ENCODE results near the gene AFG1L.
"Not testable (repeated sequence)": the region's sequence is repeated elsewhere in the genome, so short reads cannot be mapped to it uniquely, and the experiment has no call there.

The AFG1L gene

DNA sequence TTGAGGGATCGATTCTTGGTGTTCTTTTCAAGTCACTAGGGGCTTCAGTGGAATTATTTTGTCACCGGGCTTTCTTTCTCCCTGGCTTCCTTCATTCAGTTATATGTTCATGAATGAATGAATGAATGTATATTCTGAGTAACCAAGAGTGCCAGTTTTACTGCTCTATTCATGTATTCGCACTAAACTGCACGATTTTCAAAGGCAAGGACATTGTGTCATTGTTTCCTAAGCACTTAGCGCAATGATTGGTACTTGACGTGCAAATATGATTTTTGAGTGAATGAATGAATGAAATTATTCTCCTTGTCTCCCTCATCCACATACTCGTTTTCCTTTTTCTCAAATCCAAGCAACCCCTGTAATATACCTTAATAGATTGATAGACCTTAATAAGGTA, 822 bp downstream of the AFG1L start:
- H3K36me3 ChIP-seq (ENCODE audit: insufficient read depth, low read length): no peaks in the 10 kb centered on the region
- peak overlapping the region; percentile 89 for H2AFZ ChIP-seq (ENCODE audit: low read depth, low read length)
- no peaks in the 10 kb centered on the region for H3K27me3 ChIP-seq (ENCODE audit: insufficient read depth, low read length)
- H3K4me3 ChIP-seq (ENCODE audit: low read length): peak overlapping the region; percentile 90
- H3K4me1 ChIP-seq (ENCODE audit: insufficient read depth, low read length): peaks cover 12% of the 10 kb centered on the region
- no peaks in the 10 kb centered on the region for H3K9me3 ChIP-seq (ENCODE audit: low read length)

DNA sequence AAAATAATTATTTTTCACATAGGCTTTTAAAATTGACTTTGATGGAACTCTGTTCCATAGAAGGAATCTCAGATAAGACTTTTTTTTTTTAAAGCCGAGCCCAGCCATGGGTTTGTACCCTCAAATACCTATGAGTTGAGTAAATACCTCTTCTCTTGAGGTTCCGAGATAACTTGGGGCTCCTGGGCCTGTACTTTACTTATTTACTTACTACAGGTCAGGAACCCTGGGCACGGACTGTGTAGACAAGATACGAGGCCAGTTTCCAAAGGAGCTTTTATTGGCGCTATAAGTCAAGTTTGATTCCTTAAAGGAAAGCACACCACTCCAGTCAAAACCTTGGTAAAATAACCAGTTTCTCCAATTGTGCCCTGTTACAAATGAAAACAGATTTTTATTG, 7.5 kb downstream of the AFG1L start:
- H3K27me3 ChIP-seq (ENCODE audit: insufficient read depth, low read length): no peaks in the 10 kb centered on the region
- H3K9me3 ChIP-seq (ENCODE audit: low read length): no peaks in the 10 kb centered on the region
- no peaks in the 10 kb centered on the region for H3K36me3 ChIP-seq (ENCODE audit: insufficient read depth, low read length)
- H2AFZ ChIP-seq (ENCODE audit: low read depth, low read length): no peak overlapping the region
- no peak overlapping the region for H3K4me3 ChIP-seq (ENCODE audit: low read length)
- H3K4me1 ChIP-seq (ENCODE audit: insufficient read depth, low read length): peaks cover 5% of the 10 kb centered on the region

DNA sequence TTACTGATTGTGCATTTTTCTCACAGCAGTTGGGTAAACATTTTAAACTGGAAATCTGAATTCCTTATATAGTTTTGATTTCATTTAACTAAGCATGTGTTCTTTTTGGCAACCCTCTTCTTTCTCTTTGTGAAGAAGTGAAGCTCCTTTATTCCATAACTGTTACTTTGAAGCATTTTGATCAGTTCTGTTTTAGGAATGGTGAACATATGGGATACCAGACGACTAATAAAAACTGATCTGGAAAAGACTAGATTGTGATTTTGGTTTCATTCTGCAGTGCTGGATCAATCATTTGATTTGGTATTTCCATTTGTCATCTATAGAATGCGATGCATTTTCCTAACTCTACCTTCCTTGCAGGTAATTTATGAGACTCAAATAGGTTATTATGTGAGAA, 9.8 kb downstream of the AFG1L start:
- no peaks in the 10 kb centered on the region for H3K9me3 ChIP-seq (ENCODE audit: low read length)
- H3K4me1 ChIP-seq (ENCODE audit: insufficient read depth, low read length): peaks cover 2% of the 10 kb centered on the region
- H3K36me3 ChIP-seq (ENCODE audit: insufficient read depth, low read length): no peaks in the 10 kb centered on the region
- no peaks in the 10 kb centered on the region for H3K27me3 ChIP-seq (ENCODE audit: insufficient read depth, low read length)
- no peak overlapping the region for H3K4me3 ChIP-seq (ENCODE audit: low read length)
- H2AFZ ChIP-seq (ENCODE audit: low read depth, low read length): no peak overlapping the region

DNA sequence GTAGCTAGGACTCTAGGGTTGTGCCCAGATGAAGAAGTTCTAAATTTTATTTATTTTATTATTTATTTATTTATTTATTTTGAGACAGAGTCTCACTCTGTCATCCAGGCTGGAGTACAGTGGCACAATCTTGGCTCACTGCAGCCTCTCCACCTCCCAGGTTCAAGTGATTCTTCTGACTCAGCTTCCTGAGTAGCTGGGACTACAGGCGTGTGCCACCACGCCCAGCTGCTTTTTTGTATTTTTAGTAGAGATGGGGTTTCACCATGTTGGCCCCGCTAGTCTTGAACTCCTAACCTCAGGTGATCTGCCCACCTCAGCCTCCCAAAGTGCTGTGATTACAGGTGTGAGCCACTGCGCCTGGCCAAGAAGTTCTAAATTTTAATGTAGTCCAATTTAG, 13.8 kb downstream of the AFG1L start:
- not testable (repeated sequence) for H3K4me3 ChIP-seq (ENCODE audit: low read length); H3K9me3 ChIP-seq (ENCODE audit: low read length); H3K27me3 ChIP-seq (ENCODE audit: insufficient read depth, low read length); H3K36me3 ChIP-seq (ENCODE audit: insufficient read depth, low read length); H3K4me1 ChIP-seq (ENCODE audit: insufficient read depth, low read length); H2AFZ ChIP-seq (ENCODE audit: low read depth, low read length)

DNA sequence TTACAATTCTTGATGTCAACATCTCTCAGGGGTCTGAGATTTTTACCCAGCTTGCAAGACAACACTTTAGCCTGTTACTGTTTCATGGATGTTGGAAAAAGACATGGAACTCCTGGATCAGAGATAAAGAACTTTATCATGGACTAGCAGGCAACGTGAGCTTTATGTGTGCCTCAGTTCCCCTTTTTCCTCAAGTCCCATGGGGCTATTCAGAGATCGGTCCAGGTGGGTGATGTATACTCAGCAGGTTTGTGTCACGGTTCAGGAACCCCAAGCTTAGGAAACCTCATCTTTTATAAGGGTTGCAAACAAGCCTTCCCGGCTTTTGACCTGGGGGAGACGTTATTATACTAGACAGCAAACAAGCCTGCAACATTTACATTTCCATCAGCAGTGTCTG, 15.0 kb downstream of the AFG1L start:
- Histone ChIP-seq H3K27me3 (ENCODE audit: insufficient read depth, low read length) (no peaks in the 10 kb centered on the region), H3K4me1 (ENCODE audit: insufficient read depth, low read length) (no peaks in the 10 kb centered on the region), H3K4me3 (ENCODE audit: low read length) (no peak overlapping the region), H3K9me3 (ENCODE audit: low read length) (no peaks in the 10 kb centered on the region), H2AFZ (ENCODE audit: low read depth, low read length) (no peak overlapping the region), H3K36me3 (ENCODE audit: insufficient read depth, low read length) (no peaks in the 10 kb centered on the region)

DNA sequence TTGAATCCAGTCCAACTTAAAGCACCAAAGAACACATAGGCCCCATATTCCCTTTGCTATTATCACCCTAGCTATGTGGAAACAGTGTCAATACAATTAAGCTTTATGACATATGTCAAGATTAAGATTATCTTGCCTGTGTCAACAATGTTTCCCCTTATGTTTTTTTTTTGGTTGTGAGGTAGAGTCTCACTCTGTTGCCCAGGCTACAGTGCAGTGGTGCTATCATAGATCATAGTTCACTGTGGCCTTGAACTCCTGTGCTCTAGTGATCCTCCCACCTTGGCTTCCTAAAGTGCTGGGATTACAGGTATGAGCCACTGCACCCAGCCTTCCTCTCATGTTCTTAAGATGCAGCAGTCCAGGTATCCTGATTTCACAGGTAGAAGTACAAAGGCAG, 17.8 kb downstream of the AFG1L start:
- Histone ChIP-seq H3K9me3 (ENCODE audit: low read length) (no peaks in the 10 kb centered on the region), H3K4me1 (ENCODE audit: insufficient read depth, low read length) (no peaks in the 10 kb centered on the region), H3K4me3 (ENCODE audit: low read length) (no peak overlapping the region)

DNA sequence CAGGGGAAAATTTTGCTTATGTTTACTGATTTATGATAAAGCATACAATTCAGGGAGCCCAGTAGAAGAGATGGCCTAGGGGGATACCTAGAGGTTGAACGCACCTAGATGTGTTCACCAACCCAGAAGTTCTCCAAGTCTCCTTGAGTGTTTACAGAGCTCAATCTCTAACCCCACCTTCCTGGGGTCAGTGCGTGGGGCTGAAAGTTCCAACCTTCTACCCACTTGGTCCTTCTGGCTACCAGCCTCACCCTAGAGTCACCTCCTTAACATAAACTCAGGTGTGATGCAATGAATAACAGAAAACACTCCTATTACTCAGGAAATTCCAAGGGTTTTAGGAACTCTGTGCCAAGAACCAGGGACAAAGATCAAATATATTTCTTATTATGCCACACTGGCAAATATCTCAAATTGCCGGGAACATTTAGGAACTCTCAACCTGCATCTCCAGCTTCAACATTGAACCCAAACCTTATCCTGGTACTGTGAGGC, 26.4 kb downstream of the AFG1L start:
- H2AFZ ChIP-seq (ENCODE audit: low read depth, low read length): no peak overlapping the region
- H3K4me3 ChIP-seq (ENCODE audit: low read length): no peak overlapping the region
- H3K36me3 ChIP-seq (ENCODE audit: insufficient read depth, low read length): peaks cover 6% of the 10 kb centered on the region
- no peaks in the 10 kb centered on the region for H3K9me3 ChIP-seq (ENCODE audit: low read length)
- H3K27me3 ChIP-seq (ENCODE audit: insufficient read depth, low read length): no peaks in the 10 kb centered on the region
- H3K4me1 ChIP-seq (ENCODE audit: insufficient read depth, low read length): no peaks in the 10 kb centered on the region

More for the DNA sequence above, 17.8 kb downstream of the AFG1L start:
- no peaks in the 10 kb centered on the region for H3K27me3 ChIP-seq (ENCODE audit: insufficient read depth, low read length)
- no peak overlapping the region for H2AFZ ChIP-seq (ENCODE audit: low read depth, low read length)
- H3K36me3 ChIP-seq (ENCODE audit: insufficient read depth, low read length): no peaks in the 10 kb centered on the region

DNA sequence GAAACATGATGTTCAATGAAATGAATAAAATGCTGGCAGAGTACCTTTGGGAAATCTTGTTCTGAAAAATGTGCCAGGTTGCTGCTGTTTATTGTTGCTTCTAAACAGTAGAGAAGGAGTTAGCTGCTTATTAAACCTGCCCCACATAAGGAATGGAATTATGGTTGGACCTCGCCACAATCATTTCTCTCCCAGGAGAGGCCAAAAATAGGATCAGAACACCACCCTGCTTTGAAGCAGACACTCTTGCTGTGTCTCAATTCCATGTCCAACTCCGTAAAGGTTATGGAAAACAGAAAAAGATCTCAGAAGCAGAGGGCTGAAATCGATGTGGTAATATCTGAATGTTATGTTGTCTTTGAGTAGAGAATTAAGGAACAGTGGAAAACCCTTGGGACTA, 27.9 kb downstream of the AFG1L start:
- peaks cover 6% of the 10 kb centered on the region for H3K9me3 ChIP-seq (ENCODE audit: low read length)
- H3K4me3 ChIP-seq (ENCODE audit: low read length): no peak overlapping the region
- peaks cover 10% of the 10 kb centered on the region for H3K36me3 ChIP-seq (ENCODE audit: insufficient read depth, low read length)
- H3K4me1 ChIP-seq (ENCODE audit: insufficient read depth, low read length): no peaks in the 10 kb centered on the region
- H3K27me3 ChIP-seq (ENCODE audit: insufficient read depth, low read length): no peaks in the 10 kb centered on the region
- H2AFZ ChIP-seq (ENCODE audit: low read depth, low read length): no peak overlapping the region

DNA sequence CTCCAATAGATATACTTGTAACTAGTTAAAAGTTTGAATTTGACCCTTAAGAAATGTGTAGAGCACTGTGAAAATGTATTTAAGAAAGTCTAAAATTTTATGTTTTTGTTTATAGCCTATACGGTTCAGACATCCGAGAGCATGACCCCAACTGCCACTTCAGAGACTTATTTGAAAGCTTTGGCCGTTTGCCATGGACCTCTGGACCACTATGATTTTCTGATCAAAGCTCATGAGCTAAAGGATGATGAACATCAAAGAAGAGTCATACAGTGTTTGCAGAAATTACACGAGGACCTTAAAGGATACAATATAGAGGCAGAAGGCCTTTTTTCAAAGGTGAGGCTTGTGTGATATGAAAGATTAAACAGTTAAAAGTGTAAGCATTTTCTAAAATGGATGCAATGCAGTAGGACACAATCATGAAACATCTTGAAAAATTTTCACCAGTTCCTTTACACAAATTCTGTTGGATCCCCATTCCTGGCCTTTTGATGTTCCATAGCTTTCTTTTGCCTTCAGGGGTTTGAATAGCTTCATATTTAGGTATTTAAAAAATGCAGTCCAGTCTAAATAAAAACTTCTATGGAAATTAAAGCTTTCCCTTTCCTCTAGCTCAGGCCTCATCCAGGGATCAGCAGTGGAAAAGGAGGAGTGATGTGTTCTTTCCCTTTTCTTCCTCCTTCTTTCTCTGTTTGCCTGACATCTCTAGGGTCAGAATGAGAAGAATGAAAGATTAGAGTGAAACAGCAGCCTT, 29.0 kb downstream of the AFG1L start:
- no peaks in the 10 kb centered on the region for H3K27me3 ChIP-seq (ENCODE audit: insufficient read depth, low read length)
- no peak overlapping the region for H2AFZ ChIP-seq (ENCODE audit: low read depth, low read length)
- H3K4me1 ChIP-seq (ENCODE audit: insufficient read depth, low read length): no peaks in the 10 kb centered on the region
- H3K36me3 ChIP-seq (ENCODE audit: insufficient read depth, low read length): peaks cover 10% of the 10 kb centered on the region
- H3K4me3 ChIP-seq (ENCODE audit: low read length): no peak overlapping the region
- H3K9me3 ChIP-seq (ENCODE audit: low read length): peaks cover 7% of the 10 kb centered on the region

DNA sequence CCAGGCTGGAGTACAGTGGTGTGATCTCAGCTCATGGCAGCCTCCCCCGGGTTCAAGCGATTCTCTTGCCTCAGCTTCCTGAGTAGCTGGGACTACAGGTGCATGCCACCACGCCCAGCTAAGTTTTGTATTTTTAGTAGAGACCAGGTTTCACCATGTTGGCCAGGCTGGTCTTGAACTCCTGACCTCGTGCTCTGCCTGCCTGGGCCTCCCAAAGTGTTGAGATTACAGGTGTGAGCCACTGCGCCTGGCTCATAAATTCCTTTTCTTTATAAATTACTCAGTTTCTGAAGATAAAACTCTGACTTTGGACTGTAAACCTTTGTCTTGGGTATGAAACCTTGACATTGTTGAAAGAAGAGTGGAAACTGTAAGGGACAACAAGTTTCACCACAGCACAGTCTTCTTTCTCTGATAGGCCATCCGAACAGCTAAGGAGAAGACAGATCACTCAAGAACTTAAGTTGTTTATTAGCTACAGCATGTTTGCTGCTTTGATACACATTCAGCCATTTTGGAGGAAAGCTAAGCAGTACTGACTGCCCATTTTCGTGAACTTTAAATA, 35.4 kb downstream of the AFG1L start:
- not testable (repeated sequence) for H2AFZ ChIP-seq (ENCODE audit: low read depth, low read length); H3K9me3 ChIP-seq (ENCODE audit: low read length); H3K4me3 ChIP-seq (ENCODE audit: low read length); H3K4me1 ChIP-seq (ENCODE audit: insufficient read depth, low read length); H3K36me3 ChIP-seq (ENCODE audit: insufficient read depth, low read length); H3K27me3 ChIP-seq (ENCODE audit: insufficient read depth, low read length)

DNA sequence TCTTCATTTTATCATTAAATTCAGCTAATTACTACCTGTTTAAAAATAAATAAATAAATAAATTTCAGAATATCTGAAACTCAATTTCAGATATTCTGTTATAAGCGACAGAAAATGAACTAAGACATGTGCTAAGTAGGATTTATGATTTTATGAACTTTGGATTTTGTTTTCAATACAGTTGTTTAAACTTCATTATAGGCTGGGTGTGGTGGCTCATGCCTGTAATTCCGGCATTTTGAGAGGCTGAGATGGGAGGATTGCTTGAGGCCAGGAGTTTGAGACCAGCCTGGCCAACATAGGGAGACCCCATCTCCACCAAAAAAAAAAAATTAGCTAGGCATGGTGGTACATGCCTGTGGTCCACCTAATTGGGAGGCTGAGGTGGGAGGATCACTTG, 36.0 kb downstream of the AFG1L start:
- Histone ChIP-seq H3K4me3 (ENCODE audit: low read length) (no peak overlapping the region), H3K27me3 (ENCODE audit: insufficient read depth, low read length) (no peaks in the 10 kb centered on the region), H2AFZ (ENCODE audit: low read depth, low read length) (no peak overlapping the region), H3K36me3 (ENCODE audit: insufficient read depth, low read length) (peaks cover 4% of the 10 kb centered on the region), H3K9me3 (ENCODE audit: low read length) (peaks cover 7% of the 10 kb centered on the region), H3K4me1 (ENCODE audit: insufficient read depth, low read length) (no peaks in the 10 kb centered on the region)

DNA sequence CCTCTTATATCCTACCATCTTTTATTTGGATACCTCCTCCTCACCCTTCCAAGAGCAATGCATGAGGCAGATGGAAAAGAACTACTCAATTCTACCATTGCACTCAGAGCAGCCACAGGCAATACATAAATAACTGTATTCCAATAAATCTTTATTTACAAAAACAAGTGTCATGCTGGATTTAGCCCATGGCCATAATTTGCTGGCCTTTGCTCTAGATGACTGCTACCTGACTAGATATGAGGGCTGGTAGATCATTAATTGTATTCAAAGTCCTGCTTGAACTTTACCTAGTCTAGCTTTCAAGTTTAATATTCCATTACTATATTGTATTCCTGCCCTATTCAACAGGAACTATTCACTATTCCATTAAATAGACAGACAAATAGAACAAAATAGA, 37.1 kb downstream of the AFG1L start:
- H2AFZ ChIP-seq (ENCODE audit: low read depth, low read length): no peak overlapping the region
- no peaks in the 10 kb centered on the region for H3K4me1 ChIP-seq (ENCODE audit: insufficient read depth, low read length)

DNA sequence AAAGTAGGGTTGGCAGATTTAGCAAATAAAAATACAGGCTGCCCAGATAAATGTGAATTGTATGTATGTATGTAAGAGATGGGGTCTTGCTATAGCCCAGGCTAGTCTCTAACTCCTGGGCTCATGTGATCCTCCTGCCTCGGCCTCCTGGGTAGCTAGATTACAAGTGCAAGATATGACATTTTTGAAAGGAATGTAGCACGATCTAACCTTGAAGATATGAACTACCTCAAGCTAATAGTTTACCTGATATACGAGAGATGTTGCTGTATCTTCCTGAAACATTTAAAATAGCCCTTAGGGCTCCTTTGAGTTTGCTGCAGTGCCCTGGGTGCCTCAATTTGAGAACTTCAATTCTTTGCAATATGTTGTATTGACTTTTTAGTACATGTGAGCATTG, 42.1 kb downstream of the AFG1L start:
- Histone ChIP-seq H3K4me1 (ENCODE audit: insufficient read depth, low read length) (peaks cover 11% of the 10 kb centered on the region), H3K4me3 (ENCODE audit: low read length) (no peak overlapping the region), H3K9me3 (ENCODE audit: low read length) (no peaks in the 10 kb centered on the region), H2AFZ (ENCODE audit: low read depth, low read length) (no peak overlapping the region), H3K36me3 (ENCODE audit: insufficient read depth, low read length) (no peaks in the 10 kb centered on the region), H3K27me3 (ENCODE audit: insufficient read depth, low read length) (no peaks in the 10 kb centered on the region)

More for the DNA sequence above, 37.1 kb downstream of the AFG1L start:
- peaks cover 7% of the 10 kb centered on the region for H3K9me3 ChIP-seq (ENCODE audit: low read length)
- no peaks in the 10 kb centered on the region for H3K27me3 ChIP-seq (ENCODE audit: insufficient read depth, low read length)
- no peak overlapping the region for H3K4me3 ChIP-seq (ENCODE audit: low read length)
- H3K36me3 ChIP-seq (ENCODE audit: insufficient read depth, low read length): peaks cover 4% of the 10 kb centered on the region

DNA sequence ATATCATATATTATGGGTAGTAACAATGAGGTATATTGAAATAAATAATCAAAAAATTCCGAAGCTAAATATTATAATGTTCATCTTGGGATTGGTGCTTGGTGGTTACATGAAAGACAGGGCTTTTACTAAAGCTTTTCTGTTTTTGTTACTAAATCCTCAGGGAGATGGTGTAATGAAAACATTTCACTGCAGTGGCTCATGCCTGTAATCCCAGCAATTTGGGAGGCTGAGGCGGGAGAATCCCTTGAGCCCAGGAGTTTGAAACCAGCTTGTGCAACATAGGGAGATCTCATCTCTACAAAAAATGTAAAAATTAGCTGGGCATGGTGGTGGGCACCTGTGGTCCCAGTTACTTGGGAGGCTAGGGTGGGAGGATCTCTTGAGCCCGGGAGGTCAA, 42.9 kb downstream of the AFG1L start:
- Histone ChIP-seq H3K9me3 (ENCODE audit: low read length) (no peaks in the 10 kb centered on the region), H2AFZ (ENCODE audit: low read depth, low read length) (no peak overlapping the region), H3K36me3 (ENCODE audit: insufficient read depth, low read length) (no peaks in the 10 kb centered on the region), H3K27me3 (ENCODE audit: insufficient read depth, low read length) (no peaks in the 10 kb centered on the region), H3K4me1 (ENCODE audit: insufficient read depth, low read length) (peaks cover 11% of the 10 kb centered on the region), H3K4me3 (ENCODE audit: low read length) (no peak overlapping the region)
